GM12878 (cell line): ENCODE data around the gene PLEKHM2. TPM values are rescaled to one million over a fixed set of nuclear protein-coding genes. Genes with fewer than 3 reads are reported as not detected.
A peak's percentile ranks its signal among the peaks of the same experiment; 100 is the strongest.

Source experiments
- ATAC-seq: fragments of 200-7000 bp; cut with Tn5 transposase; 3 replicates; pipeline ENCODE4 v1.9.1; 2020; ENCODE audit warnings: mild to moderate bottlenecking, moderate library complexity
- BruUV-seq: library from RNA; stranded (reverse); fragments of 400-500 nt; replicated peaks from 2 replicates; lab custom pipeline; 2021; lab: Mats Ljungman, UMichigan
- CTCF ChIA-PET: fragments of 300-600 bp; sonication (Branson Sonifier 250); formaldehyde crosslinking; extraction: SDS; loops from one replicate; lab custom pipeline; 2021; ENCODE audit warnings: inconsistent platforms; lab: Yijun Ruan, JAX
- POLR2A ChIA-PET: fragments of 350-600 bp; formaldehyde crosslinking; extraction: SDS; loops from one replicate; lab custom pipeline; 2021; ENCODE audit warnings: inconsistent platforms; lab: Charles Lee
- RAD21 ChIA-PET: fragments of 300-600 bp; sonication (Branson Sonifier 250); formaldehyde crosslinking; loops from one replicate; lab custom pipeline; 2023; ENCODE audit warnings: antibody characterized with exemption; ENCODE audit not compliant: unreplicated experiment; lab: Charles Lee
- SMC1A ChIA-PET: fragments of 300-600 bp; sonication (Branson Sonifier 250); formaldehyde crosslinking; loops from one replicate; lab custom pipeline; 2023; ENCODE audit not compliant: unreplicated experiment, uncharacterized antibody; lab: Charles Lee
- DNase-seq: peaks from one replicate; pipeline ENCODE4 v3.0.0-alpha.2; 2011; ENCODE audit warnings: low read depth, low spot score
- FAIRE-seq: peaks from 3 replicates; lab custom pipeline; 2011; peaks lifted over from hg19 to GRCh38; lab: Jason Lieb, UNC
- H2AFZ ChIP-seq: 2 replicates; pipeline ENCODE4 v1.6.0; 2011; ENCODE audit warnings: low read depth, low read length, control low read depth; ENCODE audit not compliant: control insufficient read depth
- H3K27ac ChIP-seq: 2 replicates; pipeline ENCODE4 v1.5.1; 2011; ENCODE audit warnings: control low read depth; ENCODE audit not compliant: control insufficient read depth, insufficient read depth
- H3K27me3 ChIP-seq, 2 experiments: replicated peaks in 1 of 2; 2 replicates each; pipeline versions ENCODE4 v1.6.0 to v1.6.1; 2011; ENCODE audit warnings: low read length in 1 of 2; ENCODE audit not compliant: control insufficient read depth in 2 of 2, insufficient read depth in 2 of 2
- H3K36me3 ChIP-seq, 2 experiments: 2 replicates each; pipeline ENCODE4 v1.5.1; 2011; ENCODE audit warnings: low read length in 1 of 2; ENCODE audit not compliant: control insufficient read depth in 2 of 2, insufficient read depth in 2 of 2
- H3K4me1 ChIP-seq: 2 replicates; pipeline ENCODE4 v1.6.1; 2011; ENCODE audit warnings: mild to moderate bottlenecking, low read length, moderate library complexity, mixed read lengths; ENCODE audit not compliant: control insufficient read depth, insufficient read depth
- H3K4me2 ChIP-seq: 2 replicates; pipeline ENCODE4 v1.6.0; 2011; ENCODE audit warnings: control low read depth; ENCODE audit not compliant: control insufficient read depth, insufficient read depth
- H3K4me3 ChIP-seq: fragments of 200-600 bp; sonication (generic); 2 replicates; pipeline ENCODE4 v1.5.1; 2016
- H3K79me2 ChIP-seq: 2 replicates; pipeline ENCODE4 v1.6.0; 2011; ENCODE audit warnings: low read length; ENCODE audit not compliant: control insufficient read depth, insufficient read depth
- H3K9ac ChIP-seq: 2 replicates; pipeline ENCODE4 v1.8.0; 2011; ENCODE audit warnings: low read length, control low read depth, mixed read lengths; ENCODE audit not compliant: control insufficient read depth, insufficient read depth
- H3K9me3 ChIP-seq: replicated peaks from 3 replicates; pipeline ENCODE4 v1.5.1; 2011; ENCODE audit warnings: mild to moderate bottlenecking, low read length; ENCODE audit not compliant: control insufficient read depth, insufficient read depth
- H4K20me1 ChIP-seq: 2 replicates; pipeline ENCODE4 v1.6.0; 2011; ENCODE audit not compliant: control insufficient read depth, insufficient read depth
- BHLHE40 ChIP-seq, 2 experiments: fragments of 450-650 bp in 1 of 2; IDR thresholded peaks; 2 replicates each; pipeline ENCODE4 v1.6.1; 2011 to 2017; ENCODE audit warnings: low read depth in 2 of 2, borderline replicate concordance in 1 of 2, improper control_type of control experiment in 1 of 2, low read length in 1 of 2, mild to moderate bottlenecking in 1 of 2
- CREM ChIP-seq: IDR thresholded peaks from 2 replicates; pipeline ENCODE4 v1.6.1; 2014; ENCODE audit warnings: antibody characterized with exemption, low read depth
- NR2C1 ChIP-seq: fragments of 450-650 bp; IDR thresholded peaks from 2 replicates; pipeline ENCODE4 v1.6.1; 2017; ENCODE audit warnings: antibody characterized with exemption, mild to moderate bottlenecking, moderate library complexity
- POLR2AphosphoS2 ChIP-seq: IDR thresholded peaks from 2 replicates; pipeline ENCODE4 v1.6.1; 2011; ENCODE audit warnings: low read depth, mild to moderate bottlenecking, low read length, improper control_type of control experiment, moderate library complexity
- ZBTB40 ChIP-seq: fragments of 450-650 bp; IDR thresholded peaks from 2 replicates; pipeline ENCODE4 v1.6.1; 2016; ENCODE audit warnings: mild to moderate bottlenecking, moderate library complexity, borderline replicate concordance
- ZSCAN29 ChIP-seq: fragments of 450-650 bp; IDR thresholded peaks from 2 replicates; pipeline ENCODE4 v1.6.1; 2017; ENCODE audit warnings: mild to moderate bottlenecking, moderate library complexity
- ZZZ3 ChIP-seq: IDR thresholded peaks from 2 replicates; pipeline ENCODE4 v1.6.1; 2011; ENCODE audit warnings: low read depth; ENCODE audit not compliant: control insufficient read depth, insufficient read length
- WGBS: methylation state at CpG from one replicate; pipeline ENCODE4 v1.1.6; 2016; ENCODE audit warnings: low lambda C conversion rate; ENCODE audit not compliant: insufficient replicate concordance, insufficient coverage; ENCODE audit errors: missing lambda C conversion rate; 5-methylcytosine and 5-hydroxymethylcytosine counted together
- in situ Hi-C: fragments of 300-500 bp; cut with MboI; formaldehyde crosslinking; loops from 9 replicates; pipeline ENCODE4 v1.14.3; 2018; ENCODE audit warnings: mixed read lengths
- intact Hi-C: fragments of 100-400 bp; cut with micrococcal nuclease; formaldehyde crosslinking; loops from one replicate; pipeline ENCODE4 v1.14.2; 2022; ENCODE audit not compliant: unreplicated experiment
- polyA plus RNA-seq, 11 experiments: library from polyadenylated mRNA; depleted of rRNA in 4 of 11; unstranded in 6 of 11; stranded (reverse) in 5 of 11; fragments of >200 nt; fragmentation: Nextera tagmentation in 4 of 11; fragmentation: Illumina TruSeq in 1 of 11; extraction: Ambion mirVana in 4 of 11; extraction: Trizol in 1 of 11; gene quantifications; 1 replicate in 1 of 11; 2 replicates in 10 of 11; pipeline versions ENCODE4 v1.2.1 to v1.2.3, GENCODE V29; 2011 to 2016; ENCODE audit warnings: inconsistent platforms in 2 of 11, missing spikeins in 2 of 11, low read depth in 1 of 11
- total RNA-seq, 4 experiments: library from RNA; depleted of rRNA in 3 of 4; stranded (reverse); fragments of >200 nt in 3 of 4; fragmentation: Illumina TruSeq in 1 of 4; extraction: Trizol in 1 of 4; gene quantifications; 2 replicates each; pipeline versions ENCODE4 v1.2.1 to v1.2.3, GENCODE V29; 2013 to 2021

The PLEKHM2 gene
- total and polyA plus RNA-seq, 10 of the 15 experiments (the other 5 are each of a cell fraction or from before 2014, with no cell fraction given), result 0.37 to 55.2 (median 19.3) TPM

GRCh38 chr1:15690317-15690716 lies 6.2 kb downstream of the PLEKHM2 start:
- no peaks in the 10 kb centered on the region for H4K20me1 ChIP-seq
- ChIA-PET CTCF (interaction anchor here (0.5 to 0.6 kb wide), 2 partner anchors 23 to 109 kb away, joined by 3 read pairs; no protein-coding TSS in a partner anchor), SMC1A (interaction anchor here (1.6 kb wide), 1 partner anchor 10 kb away, joined by 7 read pairs; no protein-coding TSS in a partner anchor), POLR2A (interaction anchor here (0.6 to 1.2 kb wide), 3 partner anchors 8 to 117 kb away, joined by 4 to 6 read pairs (median 6); partner anchors contain the start of gene UQCRHL), RAD21 (interaction anchor here (1.1 kb wide), 1 partner anchor 160 kb away, joined by 3 read pairs; no protein-coding TSS in a partner anchor)
- no peak overlapping the region for H3K9ac ChIP-seq
- no peak overlapping the region for H2AFZ ChIP-seq
- ATAC-seq (no peak), DNase-seq (no peak), FAIRE-seq (no peak)
- no peaks in the 10 kb centered on the region for H3K27me3 ChIP-seq
- TF ChIP-seq ZSCAN29, result no peak
- no peak for TF ChIP-seq BHLHE40 (IDR thresholded peaks at IDR 0.05; ENCODE audit: borderline replicate concordance in 1 of 2, low read depth in 2 of 2, low read length in 1 of 2)
- no peak for TF ChIP-seq ZZZ3
- no peak for TF ChIP-seq NR2C1
- no peak for TF ChIP-seq POLR2AphosphoS2
- TF ChIP-seq CREM, result no peak
- TF ChIP-seq ZBTB40, result peak; percentile 80; the same call in 1 of the 2 replicates
- H3K4me2 ChIP-seq, result no peak overlapping the region
- intact Hi-C loops (no loop called here), in situ Hi-C loops (no loop called here)
- 89% methylated on average over 6 of the region's 6 CpGs for WGBS
- BruUV-seq, result no TSS peak
- H3K4me3 ChIP-seq, result no peak overlapping the region
- no peaks in the 10 kb centered on the region; the same call in 1 of the 2 replicates for H3K4me1 ChIP-seq
- H3K27ac ChIP-seq, result no peak overlapping the region
- H3K79me2 ChIP-seq, result peaks cover 55% of the 10 kb centered on the region
- H3K36me3 ChIP-seq, result peaks cover 0 to 3% of the 10 kb centered on the region in 2 experiments; a peak in 2 of 4 replicates
- H3K9me3 ChIP-seq, result no peaks in the 10 kb centered on the region
